HepG2 (cell line): ENCODE measurements around the gene TRIM7.

Source experiments
- ATF7 ChIP-seq, 2 experiments: fragments of 450-650 bp in 1 of 2; sonication (generic) in 1 of 2; formaldehyde crosslinking in 1 of 2; IDR thresholded peaks; 2 replicates each; pipeline versions ENCODE4 v1.4.0 to v1.6.1; 2016 to 2020; ENCODE audit warnings: antibody characterized with exemption in 1 of 2, mild to moderate bottlenecking in 1 of 2, missing genetic modification reagents in 1 of 2
- BRD4 ChIP-seq: sonication (generic); formaldehyde crosslinking; IDR thresholded peaks from 2 replicates; pipeline ENCODE4 v1.4.0; 2020; ENCODE audit warnings: missing genetic modification reagents
- CENPX ChIP-seq: sonication (generic); formaldehyde crosslinking; IDR thresholded peaks from 2 replicates; pipeline ENCODE4 v1.9.0; 2021; ENCODE audit warnings: mild to moderate bottlenecking, missing genetic modification reagents, moderate library complexity
- CREM ChIP-seq, 2 experiments: sonication (generic) in 1 of 2; formaldehyde crosslinking in 1 of 2; IDR thresholded peaks; 2 replicates each; pipeline versions ENCODE4 v1.4.0 to v1.6.1; 2016 to 2020; ENCODE audit warnings: antibody characterized with exemption in 1 of 2, mild to moderate bottlenecking in 1 of 2, missing genetic modification reagents in 1 of 2
- CTCF ChIP-seq: sonication (generic); formaldehyde crosslinking; IDR thresholded peaks from 2 replicates; pipeline ENCODE4 v1.5.0; 2020; ENCODE audit warnings: mild to moderate bottlenecking, missing genetic modification reagents, moderate library complexity
- HDAC6 ChIP-seq: fragments of 200-600 bp; sonication (generic); IDR thresholded peaks from 2 replicates; pipeline ENCODE4 v1.7.0; 2017; ENCODE audit warnings: mild to moderate bottlenecking, antibody characterized with exemption, low read length, low read depth
- HNRNPH1 ChIP-seq: fragments of 200-400 bp; formaldehyde crosslinking; optimal IDR thresholded peaks from 2 replicates; pipeline ENCODE3; 2017; ENCODE audit warnings: mild to moderate bottlenecking, low read depth, low read length
- NFRKB ChIP-seq: fragments of 450-650 bp; IDR thresholded peaks from 2 replicates; pipeline ENCODE4 v1.6.1; 2017
- PHF5A ChIP-seq: IDR thresholded peaks from one replicate; pipeline ENCODE4 v1.6.1; 2018; ENCODE audit warnings: low read depth, missing genetic modification reagents; ENCODE audit not compliant: unreplicated experiment
- ZBTB1 ChIP-seq: sonication (generic); formaldehyde crosslinking; IDR thresholded peaks from 2 replicates; pipeline ENCODE4 v1.4.0; 2020; ENCODE audit warnings: missing genetic modification reagents, borderline replicate concordance
- ZBTB26 ChIP-seq: IDR thresholded peaks from 2 replicates; pipeline ENCODE4 v1.6.1; 2016; ENCODE audit warnings: missing compliant biosample characterization, missing genetic modification reagents, borderline replicate concordance
- ZNF460 ChIP-seq: sonication (generic); formaldehyde crosslinking; IDR thresholded peaks from 2 replicates; pipeline ENCODE4 v1.5.1; 2020; ENCODE audit warnings: missing genetic modification reagents, mild to moderate bottlenecking, borderline replicate concordance

GRCh38 chr5:181185560-181185959 lies 19.4 kb downstream of the TRIM7 start:
- TF ChIP-seq HNRNPH1 (no peak), ZBTB26 (no peak), CENPX (CRISPR knock-in tag) (no peak), ZNF460 (CRISPR knock-in tag) (no peak), HDAC6 (no peak), BRD4 (CRISPR knock-in tag) (no peak), CTCF (CRISPR knock-in tag) (no peak), ATF7 (IDR thresholded peaks at IDR 0.05) (no peak), ATF7 (CRISPR knock-in tag; IDR thresholded peaks at IDR 0.05) (no peak), ZBTB1 (CRISPR knock-in tag) (no peak), PHF5A (no peak), CREM (IDR thresholded peaks at IDR 0.05) (no peak), CREM (CRISPR knock-in tag; IDR thresholded peaks at IDR 0.05) (no peak), NFRKB (no peak)
